ENCODE results near the gene IFIT1.

- TF ChIP-seq CTCF (IDR thresholded peaks at IDR 0.05; ENCODE audit: insufficient read depth, low read length) (no peak), REST (IDR thresholded peaks at IDR 0.05; ENCODE audit: insufficient replicate concordance, low read depth) (no peak), POLR2AphosphoS5 (IDR thresholded peaks at IDR 0.05; ENCODE audit: low read depth) (no peak), SPI1 (IDR thresholded peaks at IDR 0.05; ENCODE audit: borderline replicate concordance, low read depth) (no peak)
Measured at GRCh38 chr10:89388806-89389205, 3.6 kb upstream of the IFIT1 start.
